KG1 (cell line): ENCODE results near the gene FGF14.
"Not testable (repeated sequence)": the region's sequence is repeated elsewhere in the genome, so short reads cannot be mapped to it uniquely, and the experiment has no call there.

Experiments used
- DNase-seq: peaks from one replicate; lab custom pipeline; 2025; lab: John Stamatoyannopoulos, UW

Gene FGF14

GRCh38 chr13:102040812-102041211, 361.0 kb downstream of the FGF14 start:
- DNase-seq: no peak

- DNase-seq: no peak
These were observed 362.6 kb downstream of the FGF14 start for GRCh38 chr13:102039264-102039663.

DNA sequence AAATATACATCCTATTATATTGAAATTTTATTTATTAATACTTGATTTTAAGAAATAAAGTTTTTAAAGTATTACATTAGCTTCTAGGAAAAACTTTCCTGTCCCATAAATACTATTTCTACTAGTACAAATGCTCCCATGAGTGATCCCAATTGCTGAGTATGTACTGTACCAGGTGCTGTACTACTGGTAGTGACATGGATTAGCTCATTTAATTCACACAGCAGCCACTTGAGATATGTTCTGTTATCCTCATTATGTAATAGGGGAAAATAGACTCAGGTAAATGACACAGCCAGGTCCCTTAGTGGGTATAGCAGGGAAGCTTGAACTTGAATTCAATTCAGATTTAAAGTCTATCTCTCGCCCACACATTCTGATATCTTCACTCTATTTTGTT, 363.1 kb downstream of the FGF14 start:
- DNase-seq: no peak

DNA sequence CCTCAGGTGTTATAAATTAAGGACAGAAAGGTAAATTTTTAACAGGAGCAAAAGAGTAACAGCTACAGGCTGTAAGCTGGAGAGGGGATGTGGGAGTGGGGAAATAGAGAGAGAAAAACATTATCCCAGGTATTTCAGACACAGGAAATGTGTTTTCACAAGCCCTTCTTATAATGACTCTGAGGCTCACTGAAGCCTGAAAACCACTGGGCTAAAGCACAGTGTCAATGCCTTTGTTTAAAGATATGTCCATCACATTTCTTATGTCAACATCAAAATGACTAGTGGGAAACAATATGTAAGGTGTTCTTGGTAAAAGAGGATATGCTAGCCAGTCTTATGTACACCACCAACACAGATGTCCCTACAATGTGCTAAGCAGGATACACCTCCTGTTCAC, 365.9 kb downstream of the FGF14 start:
- DNase-seq: no peak

DNA sequence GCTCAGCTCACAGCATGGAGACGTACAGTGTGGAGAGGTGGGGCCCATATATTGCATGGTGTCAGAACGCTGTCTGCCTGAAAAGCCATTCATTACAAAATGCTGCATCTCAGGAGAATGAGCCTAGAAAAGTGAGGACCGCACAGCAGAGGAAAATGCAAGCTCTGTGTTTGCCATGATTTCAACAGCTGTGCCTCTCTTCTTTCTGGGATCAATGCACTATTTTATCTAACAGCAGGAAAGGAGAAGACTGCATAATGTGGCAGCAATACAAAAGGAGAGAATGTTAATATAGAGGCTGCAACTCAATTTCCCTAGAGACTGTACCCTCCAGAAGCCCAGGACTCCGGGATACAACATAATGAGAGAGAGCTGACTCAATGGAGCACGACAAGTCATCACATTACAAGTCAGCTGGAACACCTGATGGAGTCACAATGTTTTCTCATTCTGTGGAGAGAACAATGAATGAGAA, 368.0 kb downstream of the FGF14 start:
- no peak for DNase-seq

DNA sequence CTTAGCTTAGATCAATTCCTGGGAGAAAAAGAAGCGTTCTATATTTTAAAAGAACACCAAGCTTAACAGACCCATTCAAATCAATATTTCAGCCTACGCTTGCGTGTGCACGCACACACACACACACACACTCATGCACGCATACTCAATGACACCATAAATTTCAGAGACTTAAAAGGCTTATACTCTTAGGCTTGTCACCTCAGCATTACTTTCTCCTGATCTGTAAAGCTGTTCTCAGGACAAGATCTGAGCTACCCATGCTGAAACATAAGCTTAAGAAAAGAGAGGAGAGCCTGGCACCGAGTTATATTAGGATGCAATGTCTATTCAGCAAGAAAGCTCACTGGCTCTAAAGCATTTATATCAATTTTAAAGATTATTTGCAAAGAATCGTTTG, 368.5 kb downstream of the FGF14 start:
- no peak for DNase-seq

- DNase-seq: no peak
These were observed 373.0 kb downstream of the FGF14 start for GRCh38 chr13:102028868-102029267.

DNA sequence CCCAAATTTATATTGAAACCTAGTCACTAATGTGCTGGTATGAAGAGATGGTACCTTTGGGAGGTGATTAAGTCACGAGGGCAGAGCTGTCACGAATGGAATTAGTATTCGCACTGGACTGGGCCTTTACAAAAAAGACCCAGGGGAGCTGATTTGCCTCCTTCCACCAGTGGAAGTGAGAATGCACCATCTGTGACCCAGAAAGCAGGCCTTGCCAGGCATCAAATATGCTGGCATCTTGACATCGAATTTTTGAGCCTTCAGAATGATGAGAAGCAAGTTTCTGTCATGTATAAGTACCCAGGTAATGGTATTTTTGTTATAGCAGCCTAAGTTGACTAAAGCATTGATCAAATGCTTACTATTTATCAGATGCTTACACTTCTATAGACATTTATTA, 373.6 kb downstream of the FGF14 start:
- DNase-seq: no peak

GRCh38 chr13:102021777-102022176, 380.1 kb downstream of the FGF14 start:
- no peak for DNase-seq

- no peak for DNase-seq
These were observed 381.1 kb downstream of the FGF14 start for GRCh38 chr13:102020611-102021216.

DNA sequence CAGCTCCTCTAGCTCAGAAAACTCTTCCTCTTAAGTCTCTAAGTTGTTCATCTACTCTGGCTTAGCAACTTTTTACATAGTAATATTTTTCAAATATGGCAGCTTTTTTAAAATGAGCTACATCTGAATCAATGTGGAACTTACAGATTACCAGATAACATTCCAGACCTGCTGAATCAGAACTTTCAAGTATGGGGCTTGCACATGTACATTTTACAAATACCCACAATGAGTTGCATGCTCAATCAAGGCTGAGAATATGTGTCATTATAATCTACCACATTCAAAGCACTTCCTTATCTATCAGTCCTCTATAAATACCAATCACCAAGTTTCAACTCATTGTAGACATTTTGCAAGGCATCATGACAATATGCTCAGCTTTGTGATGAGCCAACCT, 383.1 kb downstream of the FGF14 start:
- no peak for DNase-seq

DNA sequence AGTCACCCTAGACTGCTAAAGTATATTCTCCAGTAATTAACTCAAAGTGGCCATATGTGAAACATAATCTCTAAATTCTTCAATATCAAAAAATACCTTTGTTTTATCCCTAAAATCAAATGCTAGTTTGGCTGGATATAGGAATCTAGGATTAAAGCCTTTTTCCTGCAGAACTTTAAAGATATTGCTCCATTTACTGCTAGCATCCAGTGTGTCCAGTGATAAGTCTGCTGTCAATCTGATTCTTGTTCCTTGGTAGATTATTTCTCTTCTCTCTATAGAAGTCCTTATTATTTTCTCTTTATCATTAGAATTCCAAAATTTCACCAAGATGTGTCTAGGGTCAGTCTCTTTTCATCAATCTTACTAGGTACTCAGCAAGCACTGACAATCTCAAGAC, 384.6 kb downstream of the FGF14 start:
- DNase-seq: no peak

DNA sequence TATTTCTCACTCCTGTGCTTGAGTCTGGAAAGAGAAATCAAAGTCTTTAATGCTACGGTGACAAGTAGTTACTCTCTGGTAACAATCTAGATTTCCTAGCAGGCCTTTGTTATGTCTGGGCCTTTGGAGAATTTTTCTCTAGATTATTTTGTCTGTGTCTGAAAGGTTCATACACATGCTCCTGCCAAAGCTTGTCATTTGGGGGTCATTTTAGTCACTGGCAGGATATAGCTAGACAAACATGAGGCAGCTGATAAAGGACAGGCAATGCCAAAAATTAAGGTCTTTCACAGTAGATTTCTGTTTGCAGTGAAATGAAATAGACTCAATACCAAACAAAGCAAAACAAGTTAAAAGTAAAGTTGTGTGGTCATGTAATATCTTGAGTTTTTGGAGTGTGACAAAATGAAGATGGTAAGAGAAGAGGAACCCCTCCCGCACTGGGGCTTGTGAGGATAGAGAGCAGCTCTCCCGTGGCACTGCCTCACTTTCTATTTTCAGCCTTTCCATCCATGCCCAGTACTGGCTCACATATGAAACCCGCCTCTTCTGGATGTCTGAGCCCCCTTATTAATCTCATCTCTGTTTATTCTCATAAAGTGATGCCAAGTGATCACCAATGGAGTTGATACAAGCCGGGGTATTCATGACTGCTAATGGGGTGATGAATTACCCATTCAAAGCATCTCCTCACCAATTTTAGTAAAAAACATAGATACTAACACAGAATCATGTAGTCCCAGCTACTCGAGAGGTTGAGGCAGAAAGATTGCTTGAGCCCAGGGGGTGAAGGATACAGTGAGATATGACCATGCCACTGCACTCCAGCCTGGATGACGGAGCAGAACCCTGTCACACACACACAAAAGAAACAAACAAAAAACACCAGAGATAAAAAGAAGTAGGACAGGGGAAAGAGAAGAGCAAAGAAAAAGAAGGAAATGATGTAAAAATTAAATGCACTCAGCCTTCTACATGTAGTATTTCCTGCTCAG, 389.3 kb downstream of the FGF14 start:
- no peak for DNase-seq

DNA sequence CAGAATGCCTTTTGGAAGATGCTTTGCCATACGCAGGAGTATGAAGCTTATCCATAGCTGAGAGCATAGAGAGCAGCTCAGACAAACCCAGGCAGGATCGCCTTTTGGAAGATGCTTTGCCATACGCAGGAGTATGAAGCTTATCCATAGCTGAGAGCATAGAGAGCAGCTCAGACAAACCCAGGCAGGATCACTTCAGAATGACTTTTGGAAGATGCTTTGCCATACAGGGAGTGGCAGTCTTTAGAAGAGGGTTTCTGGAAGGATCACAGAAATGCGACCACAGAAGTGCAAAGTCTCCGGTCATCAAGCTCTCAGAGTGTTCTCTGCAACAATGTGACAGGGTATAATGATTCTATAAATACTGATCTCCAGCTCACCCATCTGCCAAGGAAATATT, 390.4 kb downstream of the FGF14 start:
- DNase-seq: not testable (repeated sequence)

GRCh38 chr13:102003848-102004570, 397.8 kb downstream of the FGF14 start:
- DNase-seq: no peak

DNA sequence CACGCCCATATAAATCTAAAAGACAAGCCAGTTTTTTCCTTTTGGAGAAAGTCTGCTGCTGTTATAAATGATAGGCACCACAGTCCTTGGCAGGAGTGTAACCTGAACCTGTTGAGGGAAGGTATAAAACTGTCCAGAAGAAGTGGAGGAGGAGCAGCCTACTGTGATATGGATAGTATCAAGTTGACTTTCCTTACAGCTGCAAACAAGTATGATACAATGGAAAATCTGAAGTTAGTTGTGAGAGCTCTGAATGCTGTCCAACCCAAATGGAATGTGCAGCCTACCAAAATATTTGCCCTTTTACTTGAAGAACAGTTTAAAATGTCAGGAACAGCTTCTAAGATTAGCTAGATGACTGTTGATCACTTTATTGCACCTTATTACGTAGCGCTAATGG, 399.6 kb downstream of the FGF14 start:
- no peak for DNase-seq

DNA sequence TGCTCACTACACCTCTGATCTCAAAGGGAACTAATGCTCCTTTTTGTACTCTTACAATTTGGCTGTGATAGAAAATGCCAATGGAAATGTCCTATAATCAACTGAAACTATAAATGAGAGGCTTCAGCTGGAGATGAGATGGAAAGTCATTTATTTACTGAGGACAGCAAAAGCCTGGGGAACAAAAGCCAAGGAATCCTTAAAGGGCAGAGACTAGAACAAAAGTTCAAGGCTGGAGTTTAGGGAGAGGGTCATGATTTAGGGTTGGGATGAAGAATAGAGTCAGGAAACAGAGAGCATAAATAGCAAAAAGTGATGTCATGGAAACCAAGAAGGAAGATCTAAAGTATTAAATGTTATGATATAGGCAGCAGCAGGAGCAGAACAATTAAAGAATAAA, 401.1 kb downstream of the FGF14 start:
- DNase-seq: no peak

DNA sequence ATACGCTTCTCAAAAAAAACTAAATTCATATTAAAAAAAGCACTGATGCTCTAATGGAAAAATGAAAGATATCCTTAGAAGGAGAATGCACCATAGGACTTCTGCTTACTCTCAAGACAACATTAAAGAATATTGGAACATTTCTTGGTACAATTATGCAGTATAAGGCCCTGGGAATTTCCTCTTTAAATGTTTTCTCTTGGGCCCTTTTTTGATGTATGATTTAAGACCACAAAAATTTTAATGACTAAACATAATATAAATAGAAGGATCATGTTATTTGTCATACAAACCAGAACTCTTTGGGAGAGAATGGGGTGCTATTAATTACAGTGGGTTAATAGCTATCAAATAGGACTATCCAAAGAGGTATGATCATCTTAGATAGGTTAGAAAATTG, 403.7 kb downstream of the FGF14 start:
- no peak for DNase-seq

- DNase-seq: no peak
These were observed 404.9 kb downstream of the FGF14 start for GRCh38 chr13:101996954-101997353.

- no peak for DNase-seq
These were observed 412.0 kb downstream of the FGF14 start for GRCh38 chr13:101989798-101990350.

- DNase-seq: no peak
These were observed 413.7 kb downstream of the FGF14 start for GRCh38 chr13:101988140-101988539.

DNA sequence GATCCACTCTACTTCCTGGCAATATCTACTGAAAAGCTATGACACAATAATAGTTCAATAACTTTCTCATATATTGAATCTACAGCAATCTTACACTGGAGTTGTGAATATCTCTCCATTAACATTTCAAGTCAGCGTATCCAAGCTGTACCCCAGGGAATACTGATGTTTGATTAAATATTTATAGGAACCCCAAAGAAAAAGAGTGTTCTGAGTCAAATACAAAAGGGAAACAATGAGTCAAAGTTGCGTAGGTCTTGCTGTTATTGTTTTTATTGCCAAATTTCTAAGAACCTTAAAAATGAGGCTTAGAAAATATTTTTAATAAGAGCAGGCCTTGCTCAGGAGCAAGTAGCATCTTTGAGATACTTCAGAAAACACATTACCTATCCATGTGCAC, 415.5 kb downstream of the FGF14 start:
- DNase-seq: no peak
